ENCODE results near the gene ITPKB. TPM values are rescaled to one million over a fixed set of nuclear protein-coding genes. Genes with fewer than 3 reads are reported as not detected.

Gene ITPKB
- total RNA-seq (2014; rRNA removed) (17.7 and 24.1 TPM in 2 replicates), Bru-seq, nascent RNA (percentile 69 among the genes with signal in this experiment), BruChase-seq, experiment 1, labeled RNA remaining after a 6-hour chase (percentile 63 among the genes with signal in this experiment), BruChase-seq, experiment 2, labeled RNA remaining after a 2-hour chase (percentile 68 among the genes with signal in this experiment)
- long read RNA-seq, full-length matches to known transcripts: 15 of 38 reads
- long read RNA-seq, partial matches to known transcripts: 7 of 38 reads
- long read RNA-seq, other reads (novel, unspliced or antisense): 16 of 38 reads

- Histone ChIP-seq H3K9me2 (replicated peaks; ENCODE audit: low read length) (no peaks in the 10 kb centered on the region), H3F3A (ENCODE audit: low read length, unreplicated experiment) (no peaks in the 10 kb centered on the region), H3K36me3 (ENCODE audit: low read depth, low read length) (0 out of 2 replicates have a peak, but pooled peaks cover 5% of the 10 kb centered on the region), H3K4me2 (ENCODE audit: low read length) (peak within 1 kb of the TSS; percentile 86), H3K27ac (ENCODE audit: low read length) (peak within 1 kb of the TSS; percentile 47), H2AFZ (ENCODE audit: low read length) (peak within 1 kb of the TSS; percentile 88), H3K9me3 (ENCODE audit: low read length) (peaks cover 7% of the 10 kb centered on the region; the same call in 1 of the 2 replicates), H3K27me3 (ENCODE audit: low read length) (no peaks in the 10 kb centered on the region), H3K9ac (ENCODE audit: low read length) (peak within 1 kb of the TSS; percentile 85), H3K4me1 (ENCODE audit: insufficient read depth, low read length) (peaks cover 13% of the 10 kb centered on the region), H3K79me2 (ENCODE audit: low read length) (peaks cover 36% of the 10 kb centered on the region), H4K20me1 (ENCODE audit: low read length) (no peaks in the 10 kb centered on the region), H3K4me3 (ENCODE audit: low read length) (peak within 1 kb of the TSS; percentile 81)
- TF ChIP-seq EZH2phosphoT487 (IDR thresholded peaks at IDR 0.05; ENCODE audit: borderline replicate concordance, low read length): no peak
- TF ChIP-seq, protein P1, sequence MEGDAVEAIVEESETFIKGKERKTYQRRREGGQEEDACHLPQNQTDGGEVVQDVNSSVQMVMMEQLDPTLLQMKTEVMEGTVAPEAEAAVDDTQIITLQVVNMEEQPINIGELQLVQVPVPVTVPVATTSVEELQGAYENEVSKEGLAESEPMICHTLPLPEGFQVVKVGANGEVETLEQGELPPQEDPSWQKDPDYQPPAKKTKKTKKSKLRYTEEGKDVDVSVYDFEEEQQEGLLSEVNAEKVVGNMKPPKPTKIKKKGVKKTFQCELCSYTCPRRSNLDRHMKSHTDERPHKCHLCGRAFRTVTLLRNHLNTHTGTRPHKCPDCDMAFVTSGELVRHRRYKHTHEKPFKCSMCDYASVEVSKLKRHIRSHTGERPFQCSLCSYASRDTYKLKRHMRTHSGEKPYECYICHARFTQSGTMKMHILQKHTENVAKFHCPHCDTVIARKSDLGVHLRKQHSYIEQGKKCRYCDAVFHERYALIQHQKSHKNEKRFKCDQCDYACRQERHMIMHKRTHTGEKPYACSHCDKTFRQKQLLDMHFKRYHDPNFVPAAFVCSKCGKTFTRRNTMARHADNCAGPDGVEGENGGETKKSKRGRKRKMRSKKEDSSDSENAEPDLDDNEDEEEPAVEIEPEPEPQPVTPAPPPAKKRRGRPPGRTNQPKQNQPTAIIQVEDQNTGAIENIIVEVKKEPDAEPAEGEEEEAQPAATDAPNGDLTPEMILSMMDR (conservative IDR thresholded peaks at IDR 0.05; ENCODE audit: low read depth, low read length): no peak
- no peak for TF ChIP-seq EZH2 (IDR thresholded peaks at IDR 0.05; ENCODE audit: low read length, unreplicated experiment)
- DNase-seq (peak; percentile 82), ATAC-seq (peak; percentile 39)
- POLR2A ChIA-PET (ENCODE audit: unreplicated experiment): interaction anchor here (0.5 to 0.6 kb wide), 2 partner anchors 76 to 144 kb away, joined by 4 to 10 read pairs; no protein-coding TSS in a partner anchor
- TSS peak; percentile 36 for BruUV-seq (replicated peaks)
- intact Hi-C loops (cut with micrococcal nuclease): loop anchor here (1.0 to 2.0 kb wide), 5 partner anchors 46 to 132 kb away; no protein-coding TSS in a partner anchor
- CTCF ChIA-PET: interaction anchor here (0.6 to 1.0 kb wide), 4 partner anchors 25 to 1844 kb away, joined by 3 to 6 read pairs (median 3); no protein-coding TSS in a partner anchor
Observed at GRCh38 chr1:226738995-226739695, at the start of gene ITPKB. Gene ITPKB, minus strand, starts transcription at chr1:226739282. Its CDS starts 1,824 bp downstream, at chr1:226737458.

DNA sequence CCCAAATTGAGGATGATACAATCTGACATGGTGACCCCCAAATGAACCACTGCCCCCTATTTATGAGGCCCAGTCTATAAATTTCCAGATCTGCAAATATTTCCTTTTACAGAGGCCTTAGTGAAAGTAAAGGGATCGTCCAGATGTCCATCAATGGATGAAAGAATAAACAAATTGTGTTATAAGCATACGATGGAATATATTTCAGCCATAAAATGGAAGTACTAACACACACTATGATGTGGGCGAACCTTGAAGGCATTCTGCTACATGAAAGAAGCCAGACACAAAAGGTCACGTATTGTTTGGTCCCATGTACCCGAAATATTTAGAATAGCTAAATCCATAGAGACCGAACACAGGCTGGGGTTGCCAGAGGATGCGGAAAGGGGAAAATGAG is 48.6 kb upstream of the ITPKB start:
- H3K4me2 ChIP-seq (ENCODE audit: low read length): no peak overlapping the region
- no peaks in the 10 kb centered on the region for H3K36me3 ChIP-seq (ENCODE audit: low read depth, low read length)
- no peak overlapping the region for H3K27ac ChIP-seq (ENCODE audit: low read length)
- H3K27me3 ChIP-seq (ENCODE audit: low read length): no peaks in the 10 kb centered on the region
- intact Hi-C loops (cut with micrococcal nuclease): no loop called here
- H3K9me3 ChIP-seq (ENCODE audit: low read length): no peaks in the 10 kb centered on the region
- TF ChIP-seq EZH2 (IDR thresholded peaks at IDR 0.05; ENCODE audit: low read length, unreplicated experiment) (no peak), EZH2phosphoT487 (IDR thresholded peaks at IDR 0.05; ENCODE audit: borderline replicate concordance, low read length) (no peak)
- TF ChIP-seq, protein P1 (conservative IDR thresholded peaks at IDR 0.05; ENCODE audit: low read depth, low read length): no peak
- ChIA-PET POLR2A (ENCODE audit: unreplicated experiment) (no interaction called here), CTCF (no interaction called here)
- H3K4me1 ChIP-seq (ENCODE audit: insufficient read depth, low read length): peaks cover 18% of the 10 kb centered on the region
- H3K79me2 ChIP-seq (ENCODE audit: low read length): no peaks in the 10 kb centered on the region
- H2AFZ ChIP-seq (ENCODE audit: low read length): no peak overlapping the region
- no peaks in the 10 kb centered on the region for H3K9me2 ChIP-seq (replicated peaks; ENCODE audit: low read length)
- BruUV-seq (replicated peaks): no TSS peak
- no peaks in the 10 kb centered on the region for H4K20me1 ChIP-seq (ENCODE audit: low read length)
- no peak overlapping the region for H3K9ac ChIP-seq (ENCODE audit: low read length)
- ATAC-seq (no peak), DNase-seq (no peak)
- H3F3A ChIP-seq (ENCODE audit: low read length, unreplicated experiment): no peaks in the 10 kb centered on the region
- H3K4me3 ChIP-seq (ENCODE audit: low read length): no peak overlapping the region

Data from PC-3 (cell line).